ENCODE measurements around the gene QPCTL.
"Not testable (repeated sequence)": the region's sequence is repeated elsewhere in the genome, so short reads cannot be mapped to it uniquely, and the experiment has no call there.

The QPCTL gene

GRCh38 chr19:45677351-45678230 lies 14.9 kb upstream of the QPCTL start:
- DNase-seq, result peak in 1 of 2 experiments; percentile 25

DNA sequence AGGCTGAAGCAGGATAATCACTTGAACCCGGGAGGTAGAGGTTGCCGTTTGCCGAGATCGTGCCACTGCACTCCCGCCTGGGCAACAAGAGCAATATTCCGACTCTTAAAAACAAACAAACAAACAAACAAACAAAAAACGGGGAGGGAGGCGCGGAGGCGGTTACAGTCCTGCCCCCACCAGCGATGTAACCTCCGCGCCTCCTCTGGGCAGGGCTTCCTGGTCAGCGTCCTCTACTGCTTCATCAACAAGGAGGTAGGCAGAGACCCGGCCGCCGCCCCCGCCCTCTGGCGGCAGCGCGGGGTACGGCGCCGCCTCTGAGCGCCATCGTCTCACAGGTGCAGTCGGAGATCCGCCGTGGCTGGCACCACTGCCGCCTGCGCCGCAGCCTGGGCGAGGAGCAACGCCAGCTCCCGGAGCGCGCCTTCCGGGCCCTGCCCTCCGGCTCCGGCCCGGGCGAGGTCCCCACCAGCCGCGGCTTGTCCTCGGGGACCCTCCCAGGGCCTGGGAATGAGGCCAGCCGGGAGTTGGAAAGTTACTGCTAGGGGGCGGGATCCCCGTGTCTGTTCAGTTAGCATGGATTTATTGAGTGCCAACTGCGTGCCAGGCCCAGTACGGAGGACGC lies 11.0 kb upstream of the QPCTL start:
- DNase-seq, result peak; percentile 60 to 77

- DNase-seq, result no peak
These were observed 10.3 kb upstream of the QPCTL start for GRCh38 chr19:45682117-45682516.

DNA sequence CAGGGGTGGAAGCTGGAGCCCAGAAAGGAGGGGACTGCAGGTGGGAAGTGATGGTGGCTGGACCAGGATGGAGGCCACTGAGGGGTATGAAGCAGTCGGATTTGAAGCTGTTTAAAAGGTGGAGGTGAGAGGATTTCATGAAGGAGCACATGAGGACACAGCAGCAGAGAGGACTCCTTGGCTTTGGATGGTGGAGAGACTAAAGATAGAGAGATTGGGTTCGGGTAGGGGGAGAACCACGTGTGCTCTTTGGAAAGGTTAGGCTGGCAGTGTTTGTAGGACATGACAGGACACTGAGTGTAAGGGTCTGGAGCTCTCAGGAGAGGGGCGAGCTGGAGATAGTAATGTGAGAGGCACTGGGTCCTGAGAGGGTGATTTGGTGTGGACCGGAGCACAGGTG lies 9.6 kb upstream of the QPCTL start:
- no peak for DNase-seq

DNA sequence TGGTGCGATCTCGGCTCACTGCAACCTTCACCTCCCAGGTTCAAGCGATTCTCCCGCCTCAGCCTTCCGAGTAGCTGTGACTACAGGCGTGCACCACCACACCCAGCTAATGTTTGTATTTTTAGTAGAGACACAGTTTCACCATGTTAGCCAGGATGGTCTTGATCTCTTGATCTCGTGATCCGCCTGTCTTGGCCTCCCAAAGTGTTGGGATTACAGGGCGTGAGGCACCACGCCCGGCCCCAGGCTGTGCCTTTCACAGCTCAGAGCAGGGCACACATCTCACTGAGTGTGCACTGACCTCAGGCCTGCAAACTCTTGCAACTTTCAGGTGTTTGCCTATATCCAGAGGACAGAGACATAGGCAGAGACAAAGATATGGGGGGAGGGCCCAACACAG lies 7.4 kb upstream of the QPCTL start:
- DNase-seq, result not testable (repeated sequence)

DNA sequence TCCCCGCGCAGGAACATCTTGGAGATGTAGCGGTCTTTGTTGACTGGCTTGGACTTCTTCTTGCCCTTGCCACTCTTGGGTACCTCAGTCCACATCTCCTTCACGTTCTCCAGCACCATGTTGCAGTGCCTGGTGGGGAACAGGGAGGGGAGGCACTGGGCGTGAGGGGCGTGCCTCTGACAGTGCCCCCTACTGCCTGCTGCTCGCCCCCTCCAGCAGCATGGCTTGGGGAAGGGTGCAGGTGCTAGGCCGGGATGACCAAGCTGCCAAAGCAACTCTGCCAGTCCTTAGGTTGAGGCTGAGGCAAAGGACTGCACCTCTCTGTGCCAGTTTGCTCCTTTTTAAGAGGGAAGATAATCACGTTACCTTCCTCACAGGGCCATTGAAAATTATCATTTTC lies 4.9 kb upstream of the QPCTL start:
- DNase-seq, result no peak

GRCh38 chr19:45691516-45692186 lies 815 bp upstream of the QPCTL start, which contains the start of gene SNRPD2:
Gene SNRPD2, minus strand, starts transcription at chr19:45691953. Its CDS starts 65 bp downstream, at chr19:45691888.
- peak; percentile 93 to 94 for DNase-seq

GRCh38 chr19:45693106-45693788 lies 781 bp downstream of the QPCTL start:
- DNase-seq, result peak; percentile 61 to 70

DNA sequence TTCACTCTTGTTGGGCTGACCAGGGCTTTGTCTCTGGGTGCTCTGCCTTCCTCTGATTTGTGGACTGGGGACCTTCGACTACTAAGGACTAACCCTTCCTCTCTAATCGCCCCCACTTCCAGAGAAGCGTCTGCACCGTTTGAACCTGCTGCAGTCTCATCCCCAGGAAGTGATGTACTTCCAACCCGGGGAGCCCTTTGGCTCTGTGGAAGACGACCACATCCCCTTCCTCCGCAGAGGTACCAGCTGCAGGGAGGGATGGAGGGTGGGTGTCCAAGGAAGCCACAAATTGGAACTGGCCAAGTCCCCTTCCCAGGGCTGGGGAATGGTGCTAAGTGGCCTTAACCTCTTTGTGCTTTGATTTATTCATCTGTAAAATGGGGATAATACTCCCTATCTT lies 9.2 kb downstream of the QPCTL start:
- no peak for DNase-seq

GRCh38 chr19:45705115-45705514 lies 12.6 kb downstream of the QPCTL start:
- DNase-seq, result no peak

- DNase-seq, result no peak
These were observed 13.4 kb downstream of the QPCTL start for GRCh38 chr19:45705710-45706415.

- DNase-seq, result no peak
These were observed 18.1 kb downstream of the QPCTL start for GRCh38 chr19:45710356-45711130.

- DNase-seq, result no peak
These were observed 19.6 kb downstream of the QPCTL start for GRCh38 chr19:45711851-45712698.

- DNase-seq, result no peak
These were observed 20.2 kb downstream of the QPCTL start for GRCh38 chr19:45712699-45713067.

- no peak for DNase-seq
These were observed 20.7 kb downstream of the QPCTL start for GRCh38 chr19:45713141-45713540.

DNA sequence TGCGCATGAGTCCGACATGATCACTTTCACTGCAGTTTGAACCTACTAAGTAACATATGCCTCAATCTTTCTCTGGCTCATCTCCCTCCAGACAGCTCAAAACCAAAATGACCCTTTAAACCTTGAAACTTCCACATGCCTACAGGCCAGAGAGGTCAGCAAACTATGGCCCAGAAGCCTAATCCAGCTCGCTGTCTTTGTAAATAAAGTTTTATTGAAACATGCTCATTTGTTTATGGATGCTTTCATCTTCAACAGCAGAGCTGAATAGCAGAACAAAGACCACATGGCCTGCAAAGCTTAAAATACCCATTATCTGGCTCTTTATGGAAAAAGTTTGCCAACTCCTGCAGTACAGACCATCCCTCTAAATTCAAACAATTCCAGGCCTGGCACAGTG lies 22.7 kb downstream of the QPCTL start:
- no peak for DNase-seq

GRCh38 chr19:45716359-45717130 lies 24.1 kb downstream of the QPCTL start:
- DNase-seq, result peak in 1 of 2 experiments; percentile 41

GRCh38 chr19:45717131-45717982 lies 24.9 kb downstream of the QPCTL start:
- peak; percentile 91 to 98 for DNase-seq

Measured in NCI-H524 (cell line).